Muscle of arm (tissue), 12 donors: ENCODE data around the gene SHLD1. TPM values are rescaled to one million over a fixed set of nuclear protein-coding genes. Genes with fewer than 3 reads are reported as not detected.

ENCODE experiments used
- DNase-seq: peaks from one replicate; pipeline ENCODE4 v3.0.0-alpha.2; 2013
- polyA plus RNA-seq, 12 donors: library from polyadenylated mRNA; unstranded; fragments of 120-200 nt; gene quantifications; one replicate each; pipeline ENCODE4 v1.2.1, GENCODE V29; 2013; ENCODE audit not compliant: insufficient read length in 12 of 12

Gene SHLD1
- polyA plus RNA-seq, 12 donors = 3.2 to 21.2 (median 7.0) TPM; not detected in 1

DNA sequence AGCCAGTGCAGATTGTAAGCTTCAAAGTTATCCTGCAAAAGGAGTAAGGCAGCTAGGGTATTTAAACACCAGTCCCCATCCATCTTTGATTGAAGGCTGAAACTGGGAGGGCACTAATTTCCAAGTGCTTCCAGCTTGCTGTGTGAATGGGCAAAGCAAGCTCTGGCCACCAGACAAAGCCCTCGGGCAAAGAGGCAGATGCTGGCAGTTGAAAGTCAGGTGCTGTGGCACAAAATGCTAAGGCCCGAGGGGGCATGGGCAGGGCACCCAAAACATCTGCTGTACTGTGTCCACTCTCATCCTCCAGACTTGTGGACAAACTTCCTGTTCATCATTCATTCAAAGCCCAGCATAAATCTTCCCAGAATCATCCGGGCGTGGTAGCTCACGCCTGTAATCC is 137.2 kb downstream of the SHLD1 start:
- DNase-seq = no peak

- no peak for DNase-seq
Observed at GRCh38 chr20:5888041-5888440, 137.8 kb downstream of the SHLD1 start.

DNA sequence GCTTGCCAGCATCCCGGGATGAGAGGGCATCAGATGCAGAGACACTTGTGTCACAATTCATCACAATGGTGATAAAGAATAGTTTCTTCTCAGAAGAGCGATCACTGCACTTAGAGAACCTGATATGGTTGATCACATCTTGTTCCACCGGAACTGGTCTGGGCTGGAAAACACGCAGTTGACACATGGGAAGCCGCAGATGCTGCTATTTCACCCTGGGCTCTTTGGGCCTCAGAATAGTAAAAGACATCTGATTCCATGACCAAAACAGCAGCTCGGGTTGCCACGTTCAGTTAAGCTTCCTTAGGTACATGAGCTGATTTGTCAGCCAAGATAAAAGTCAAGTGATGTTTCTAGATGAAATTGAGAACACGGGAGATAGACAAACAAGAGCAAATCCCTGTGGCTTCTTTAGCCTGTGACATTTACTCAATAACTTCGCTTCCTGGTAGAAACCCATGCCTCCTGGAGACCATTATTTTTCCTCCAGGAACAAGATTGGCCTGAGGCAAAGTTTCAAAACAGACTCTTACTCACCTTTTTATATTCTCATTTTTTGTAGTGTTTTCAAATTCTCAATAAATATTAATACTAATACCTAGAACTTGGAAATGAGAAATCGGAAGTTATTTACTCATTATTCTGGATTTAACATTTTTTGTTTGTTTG is 140.7 kb downstream of the SHLD1 start:
- DNase-seq = no peak

DNA sequence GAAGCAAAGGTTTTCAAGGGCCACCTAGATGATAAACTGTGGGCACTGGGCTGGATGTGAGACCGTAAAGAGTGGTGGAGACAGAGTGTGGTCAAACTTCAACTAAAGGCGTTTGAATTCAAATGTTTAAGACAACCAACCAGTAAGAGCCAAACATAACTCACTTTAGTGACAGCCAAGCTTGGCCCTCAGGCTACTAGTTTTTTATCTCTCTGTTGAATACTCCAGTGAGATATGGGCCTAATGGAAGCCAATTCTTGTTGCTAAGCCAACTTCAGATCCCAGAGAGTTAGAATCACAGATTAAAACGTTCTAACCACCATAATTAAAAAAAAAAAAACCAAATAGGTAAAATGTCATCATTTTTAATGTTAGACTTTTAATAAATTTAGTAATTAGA is 142.9 kb downstream of the SHLD1 start:
- no peak for DNase-seq

DNA sequence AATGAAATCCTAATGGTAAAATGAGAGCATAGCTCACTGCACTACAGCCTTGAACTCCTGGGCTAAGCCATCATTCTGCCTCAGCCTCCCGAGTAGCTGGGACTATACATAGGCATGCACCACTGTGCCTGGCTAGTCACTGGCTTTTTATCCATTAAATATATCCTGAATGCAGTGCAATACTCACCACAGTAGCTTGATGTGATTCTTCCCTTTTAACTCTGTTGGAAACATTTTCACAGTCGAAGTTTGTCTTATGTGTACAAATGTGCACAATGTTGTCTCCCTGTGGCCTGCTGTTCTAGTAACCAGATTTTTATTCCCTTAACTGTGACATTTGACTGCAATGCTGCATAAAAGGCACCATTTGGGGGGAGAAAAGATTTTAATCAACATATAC is 143.4 kb downstream of the SHLD1 start:
- DNase-seq = no peak

GRCh38 chr20:5895626-5896025 is 145.4 kb downstream of the SHLD1 start:
- no peak for DNase-seq

DNA sequence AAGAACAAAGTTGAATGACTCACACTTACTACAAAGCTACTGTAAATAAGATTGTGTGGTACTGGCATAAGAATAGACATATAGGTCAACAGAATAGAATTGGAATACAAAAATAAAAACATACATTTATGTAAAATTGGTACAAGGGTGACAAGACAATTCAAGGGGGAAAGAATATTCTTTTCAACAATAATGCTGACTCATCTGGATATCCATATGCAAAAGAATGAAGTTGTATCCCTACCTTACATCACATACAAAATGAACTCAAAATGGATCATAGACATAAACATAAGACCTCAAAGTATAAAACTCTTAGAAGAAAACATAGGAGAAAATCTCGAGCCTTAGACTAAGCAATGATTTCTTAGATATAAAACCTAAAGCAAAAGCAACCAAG is 149.2 kb downstream of the SHLD1 start:
- no peak for DNase-seq

- no peak for DNase-seq
Observed at GRCh38 chr20:5900908-5901307, 150.7 kb downstream of the SHLD1 start.

GRCh38 chr20:5908981-5909380 is 158.8 kb downstream of the SHLD1 start:
- DNase-seq = no peak

- DNase-seq = no peak
Observed at GRCh38 chr20:5910186-5910585, 160.0 kb downstream of the SHLD1 start.

DNA sequence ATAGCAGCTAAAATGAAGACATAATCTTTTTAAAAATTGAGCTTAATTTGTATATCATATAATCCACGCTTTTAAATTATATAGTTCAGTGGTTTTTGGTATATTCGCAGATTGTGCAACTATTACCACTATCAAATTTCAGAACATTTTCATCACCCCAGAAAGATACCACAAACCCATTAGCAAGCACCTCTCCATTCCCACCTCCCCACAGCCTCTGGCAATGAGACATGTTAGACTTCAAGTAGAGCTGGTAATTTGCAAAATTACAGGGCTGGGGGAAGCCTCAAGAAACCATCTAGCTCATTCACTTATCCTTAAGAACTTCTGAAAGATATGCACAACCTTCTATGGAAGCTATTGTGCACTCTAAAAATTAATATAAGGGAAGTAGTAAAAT is 163.0 kb downstream of the SHLD1 start:
- DNase-seq = no peak

Other genes with a start within 250 kb of the SHLD1 start
- 10 to 100 TPM in 11 of 12 donors, not detected in 1; 14.4 to 37.4 (median 26.4) TPM for gene GPCPD1, start 139.4 kb upstream of the SHLD1 start, polyA plus RNA-seq
- gene CHGB, start 161.1 kb downstream of the SHLD1 start, polyA plus RNA-seq = 1 to 10 TPM in 1 of 12 donors, under 1 TPM in 9, not detected in 2; 0.12 to 10.0 (median 0.30) TPM
- gene TRMT6, start 200.1 kb downstream of the SHLD1 start, polyA plus RNA-seq = 10 to 100 TPM in 10 of 12 donors, 1 to 10 TPM in 1, not detected in 1; 9.0 to 16.8 (median 12.0) TPM
- gene MCM8, start 200.3 kb downstream of the SHLD1 start, polyA plus RNA-seq = 10 to 100 TPM in 6 of 12 donors, 1 to 10 TPM in 5, not detected in 1; 6.2 to 14.0 (median 10.0) TPM